MCF 10A (cell line): Measurements from ENCODE around the gene GABRB3. TPM values are rescaled to one million over a fixed set of nuclear protein-coding genes. Genes with fewer than 3 reads are reported as not detected.

ENCODE experiments used
- BruUV-seq: library from RNA; stranded (reverse); fragments of 400-500 nt; replicated peaks from 2 replicates; lab custom pipeline; 2021; lab: Mats Ljungman, UMichigan
- CTCF ChIA-PET: fragments of 300-600 bp; sonication (Branson Sonifier 250); formaldehyde crosslinking; extraction: SDS; loops from one replicate; lab custom pipeline; 2021; ENCODE audit warnings: antibody characterized with exemption, inconsistent platforms; lab: Yijun Ruan, JAX
- POLR2A ChIA-PET: fragments of 300-600, 350-650 bp; sonication (Branson Sonifier 250); formaldehyde crosslinking; extraction: SDS; loops from one replicate; lab custom pipeline; 2020; ENCODE audit warnings: antibody characterized with exemption, inconsistent platforms; lab: Yijun Ruan, JAX
- DNase-seq: peaks from one replicate; pipeline ENCODE4 v3.0.0-alpha.2; 2018; ENCODE audit not compliant: unreplicated experiment
- H3K27ac Mint-ChIP-seq: one replicate; pipeline ENCODE4 v1.8.0; 2022; ENCODE audit warnings: mild to moderate bottlenecking, low read depth, mixed read lengths; ENCODE audit not compliant: unreplicated experiment
- H3K27me3 Mint-ChIP-seq: one replicate; pipeline ENCODE4 v1.8.0; 2022; ENCODE audit warnings: mixed read lengths; ENCODE audit not compliant: insufficient read depth, unreplicated experiment
- H3K36me3 Mint-ChIP-seq: one replicate; pipeline ENCODE4 v1.8.0; 2022; ENCODE audit warnings: mild to moderate bottlenecking, moderate library complexity, mixed read lengths; ENCODE audit not compliant: insufficient read depth, unreplicated experiment
- H3K4me1 Mint-ChIP-seq: one replicate; pipeline ENCODE4 v1.8.0; 2022; ENCODE audit warnings: mixed read lengths; ENCODE audit not compliant: insufficient read depth, unreplicated experiment
- H3K4me3 Mint-ChIP-seq: one replicate; pipeline ENCODE4 v1.8.0; 2022; ENCODE audit warnings: mild to moderate bottlenecking, moderate library complexity, mixed read lengths; ENCODE audit not compliant: unreplicated experiment
- H3K9me3 Mint-ChIP-seq: one replicate; pipeline ENCODE4 v1.8.0; 2022; ENCODE audit warnings: mixed read lengths; ENCODE audit not compliant: unreplicated experiment
- intact Hi-C: fragments of 100-400 bp; cut with micrococcal nuclease; formaldehyde crosslinking; loops from 2 replicates; pipeline ENCODE4 v1.14.1; 2022
- total RNA-seq: library from RNA; stranded (reverse); gene quantifications from 2 replicates; pipeline ENCODE4 v1.2.3, GENCODE V29; 2022
- TF ChIP-seq, protein P1 (sequence below): fragments of 200-600 bp; IDR thresholded peaks from one replicate; pipeline ENCODE4 v1.8.0; 2022; ENCODE audit warnings: antibody characterized with exemption, mild to moderate bottlenecking; ENCODE audit not compliant: unreplicated experiment

Gene GABRB3
- total RNA-seq, 1 experiment from 2014 or later: not detected

DNA sequence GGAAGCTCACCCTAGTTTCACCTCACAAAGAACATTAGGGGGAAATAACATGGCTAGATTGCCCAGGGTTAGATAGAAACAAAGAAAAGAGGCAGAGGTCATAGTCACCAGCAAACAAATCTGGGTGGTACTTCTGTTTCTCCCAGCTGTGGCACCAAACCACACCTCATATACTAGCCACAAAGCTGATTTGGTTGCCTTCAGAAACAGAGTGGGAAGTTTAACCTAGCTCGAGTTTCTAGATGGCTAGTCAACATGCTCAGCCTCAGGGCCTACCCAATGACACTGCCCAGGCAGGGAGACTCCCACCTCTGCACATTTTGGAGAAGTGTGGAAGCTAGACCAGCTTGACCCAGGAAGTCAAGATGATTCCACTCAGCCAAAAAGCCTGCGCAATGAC, 174.2 kb downstream of the GABRB3 start:
- Mint-ChIP-seq H3K4me1 (no peaks in the 10 kb centered on the region), H3K4me3 (no peak overlapping the region), H3K9me3 (peaks cover 60% of the 10 kb centered on the region), H3K27ac (no peak overlapping the region), H3K27me3 (no peaks in the 10 kb centered on the region), H3K36me3 (no peaks in the 10 kb centered on the region)
- no peak for DNase-seq
- no TSS peak for BruUV-seq
- POLR2A ChIA-PET: no interaction called here
- CTCF ChIA-PET: no interaction called here
- intact Hi-C loops: no loop called here
- TF ChIP-seq, protein P1, sequence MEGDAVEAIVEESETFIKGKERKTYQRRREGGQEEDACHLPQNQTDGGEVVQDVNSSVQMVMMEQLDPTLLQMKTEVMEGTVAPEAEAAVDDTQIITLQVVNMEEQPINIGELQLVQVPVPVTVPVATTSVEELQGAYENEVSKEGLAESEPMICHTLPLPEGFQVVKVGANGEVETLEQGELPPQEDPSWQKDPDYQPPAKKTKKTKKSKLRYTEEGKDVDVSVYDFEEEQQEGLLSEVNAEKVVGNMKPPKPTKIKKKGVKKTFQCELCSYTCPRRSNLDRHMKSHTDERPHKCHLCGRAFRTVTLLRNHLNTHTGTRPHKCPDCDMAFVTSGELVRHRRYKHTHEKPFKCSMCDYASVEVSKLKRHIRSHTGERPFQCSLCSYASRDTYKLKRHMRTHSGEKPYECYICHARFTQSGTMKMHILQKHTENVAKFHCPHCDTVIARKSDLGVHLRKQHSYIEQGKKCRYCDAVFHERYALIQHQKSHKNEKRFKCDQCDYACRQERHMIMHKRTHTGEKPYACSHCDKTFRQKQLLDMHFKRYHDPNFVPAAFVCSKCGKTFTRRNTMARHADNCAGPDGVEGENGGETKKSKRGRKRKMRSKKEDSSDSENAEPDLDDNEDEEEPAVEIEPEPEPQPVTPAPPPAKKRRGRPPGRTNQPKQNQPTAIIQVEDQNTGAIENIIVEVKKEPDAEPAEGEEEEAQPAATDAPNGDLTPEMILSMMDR: no peak

DNA sequence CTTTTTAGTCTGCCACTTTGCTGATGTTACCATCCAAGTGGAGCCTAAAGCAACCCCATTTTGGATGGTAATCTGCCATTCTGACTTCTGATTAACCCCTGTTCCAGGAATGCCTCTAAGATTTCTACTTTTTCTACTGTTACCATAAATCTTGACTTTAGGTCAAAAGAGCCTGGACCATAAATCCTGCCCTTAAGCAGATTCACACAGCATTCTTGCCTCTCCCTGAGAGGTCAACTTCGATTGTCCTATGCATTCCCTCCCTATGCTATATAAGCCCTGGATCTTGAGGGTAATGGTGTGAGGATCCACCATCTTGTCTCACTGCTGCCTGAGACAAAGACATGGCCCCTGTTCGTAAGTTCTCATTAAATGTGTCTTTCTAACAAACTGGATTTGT, 177.3 kb downstream of the GABRB3 start:
- no peak for DNase-seq
- Mint-ChIP-seq H3K36me3 (no peaks in the 10 kb centered on the region), H3K4me3 (no peak overlapping the region), H3K9me3 (peaks cover 35% of the 10 kb centered on the region), H3K4me1 (no peaks in the 10 kb centered on the region), H3K27me3 (no peaks in the 10 kb centered on the region), H3K27ac (no peak overlapping the region)
- no TSS peak for BruUV-seq
- ChIA-PET POLR2A (no interaction called here), CTCF (interaction anchor here (0.5 kb wide), 1 partner anchor 50 kb away, joined by 3 read pairs; no protein-coding TSS in a partner anchor)
- intact Hi-C loops: no loop called here
- TF ChIP-seq, protein P1: no peak

DNA sequence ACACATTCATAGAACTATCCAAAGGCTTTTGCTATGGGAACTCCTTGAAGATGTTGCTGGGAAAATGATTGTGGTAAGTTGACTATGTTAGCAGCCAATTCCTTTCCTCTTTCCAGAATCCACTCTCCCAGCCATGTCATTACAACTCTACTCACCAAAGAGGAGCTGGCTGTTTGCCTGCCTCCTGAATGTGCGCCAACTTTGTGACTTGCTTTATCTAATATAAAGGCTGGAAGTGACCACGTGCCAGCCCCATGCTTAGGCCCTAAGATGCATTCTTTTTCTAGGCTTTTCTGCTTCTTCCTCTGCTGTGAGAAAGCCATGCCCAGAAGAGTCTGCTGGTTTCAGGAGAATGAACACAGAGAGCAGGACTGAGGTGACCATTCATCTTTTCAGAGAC, 182.2 kb downstream of the GABRB3 start:
- H3K4me3 Mint-ChIP-seq: no peak overlapping the region
- H3K36me3 Mint-ChIP-seq: no peaks in the 10 kb centered on the region
- CTCF ChIA-PET: no interaction called here
- H3K27me3 Mint-ChIP-seq: no peaks in the 10 kb centered on the region
- POLR2A ChIA-PET: no interaction called here
- H3K4me1 Mint-ChIP-seq: no peaks in the 10 kb centered on the region
- no TSS peak for BruUV-seq
- no peak for DNase-seq
- intact Hi-C loops: no loop called here
- TF ChIP-seq, protein P1: no peak
- H3K9me3 Mint-ChIP-seq: peaks cover 25% of the 10 kb centered on the region
- no peak overlapping the region for H3K27ac Mint-ChIP-seq

DNA sequence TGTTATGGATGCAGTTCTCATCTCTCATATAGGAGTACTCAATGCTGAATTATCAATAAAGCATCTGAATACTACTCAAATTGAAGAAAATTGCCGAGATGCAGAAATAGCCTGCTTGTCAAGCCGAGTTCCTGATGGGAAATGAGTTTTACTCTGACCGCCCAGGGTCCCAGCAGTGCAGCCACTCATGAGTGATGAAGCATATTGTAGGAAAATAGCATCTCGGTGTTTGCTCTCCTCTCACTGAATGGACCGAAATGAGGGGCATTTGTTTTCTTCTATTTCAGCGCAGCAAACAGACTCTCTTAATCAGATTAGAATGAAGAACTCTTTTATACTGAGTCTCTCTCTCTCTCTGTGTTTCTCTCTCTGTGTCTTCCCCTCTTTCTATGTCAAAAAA, 190.0 kb downstream of the GABRB3 start:
- intact Hi-C loops: no loop called here
- Mint-ChIP-seq H3K4me3 (no peak overlapping the region), H3K36me3 (no peaks in the 10 kb centered on the region), H3K27ac (no peak overlapping the region), H3K4me1 (no peaks in the 10 kb centered on the region), H3K9me3 (peaks cover 58% of the 10 kb centered on the region), H3K27me3 (no peaks in the 10 kb centered on the region)
- TF ChIP-seq, protein P1: no peak
- CTCF ChIA-PET: no interaction called here
- no peak for DNase-seq
- no TSS peak for BruUV-seq
- POLR2A ChIA-PET: no interaction called here
